Testis (tissue), 3 donors: ENCODE data around the gene CPLANE2. TPM values are rescaled to one million over a fixed set of nuclear protein-coding genes. Genes with fewer than 3 reads are reported as not detected.
A peak's percentile ranks its signal among the peaks of the same experiment; 100 is the strongest.

Experiments used
- DNase-seq: peaks from one replicate; pipeline ENCODE4 v3.0.0-alpha.2; 2019
- H3K27ac ChIP-seq, 2 donors: fragments of 200-600 bp; sonication (generic); one replicate each; pipeline ENCODE4 v1.5.1; 2019
- H3K27me3 ChIP-seq: fragments of 200-600 bp; sonication (generic); one replicate; pipeline ENCODE4 v1.5.1; 2019
- H3K36me3 ChIP-seq: fragments of 200-600 bp; sonication (generic); one replicate; pipeline ENCODE4 v1.5.1; 2017; ENCODE audit warnings: low read depth; ENCODE audit errors: missing control alignments
- H3K4me1 ChIP-seq: fragments of 200-600 bp; sonication (generic); one replicate; pipeline ENCODE4 v1.5.1; 2019
- H3K4me3 ChIP-seq, 2 donors: fragments of 200-600 bp; sonication (generic); one replicate each; pipeline ENCODE4 v1.5.1; 2017 to 2019
- H3K9me3 ChIP-seq: fragments of 200-600 bp; sonication (generic); one replicate; pipeline ENCODE4 v1.5.1; 2017
- POLR2A ChIP-seq: fragments of 450-650 bp; IDR thresholded peaks from one replicate; pipeline ENCODE4 v1.6.1; 2017; ENCODE audit warnings: antibody characterized with exemption, mild to moderate bottlenecking, moderate library complexity
- WGBS, 2 donors: methylation state at CpG; one replicate each; pipeline ENCODE4 v1.1.5; 2018; 5-methylcytosine and 5-hydroxymethylcytosine counted together
- intact Hi-C: fragments of 100-400 bp; cut with DNase I; formaldehyde crosslinking; loops from one replicate; pipeline ENCODE4 v1.15.1; 2023; ENCODE audit warnings: low total_unique reads
- polyA plus RNA-seq: library from polyadenylated mRNA; stranded (reverse); fragments of 350-450 nt; fragmentation: Illumina TruSeq; extraction: RNeasy Lipid Tissue Mini Kit (QIAGEN cat#74804); gene quantifications from one replicate; pipeline ENCODE4 v1.2.3, GENCODE V29; 2014; ENCODE audit warnings: low read depth, low replicate concordance; ENCODE audit not compliant: insufficient read depth
- total RNA-seq, 2 donors: library from RNA; depleted of rRNA; stranded (reverse); fragments of >200 nt; gene quantifications; one replicate each; pipeline ENCODE4 v1.2.3, GENCODE V29; 2016
- TF ChIP-seq, protein P1 (sequence below), 3 experiments: fragments of 450-650 bp in 2 of 3; fragments of 200-600 bp in 1 of 3; sonication (generic) in 1 of 3; IDR thresholded peaks; one replicate each; pipeline ENCODE4 v1.5.1; 2016 to 2019; ENCODE audit warnings: antibody characterized with exemption in 3 of 3, mild to moderate bottlenecking in 2 of 3, moderate library complexity in 1 of 3

Gene CPLANE2
- total and polyA plus RNA-seq, 3 donors from 2014 or later = 10.6 to 11.8 (median 11.1) TPM

DNA sequence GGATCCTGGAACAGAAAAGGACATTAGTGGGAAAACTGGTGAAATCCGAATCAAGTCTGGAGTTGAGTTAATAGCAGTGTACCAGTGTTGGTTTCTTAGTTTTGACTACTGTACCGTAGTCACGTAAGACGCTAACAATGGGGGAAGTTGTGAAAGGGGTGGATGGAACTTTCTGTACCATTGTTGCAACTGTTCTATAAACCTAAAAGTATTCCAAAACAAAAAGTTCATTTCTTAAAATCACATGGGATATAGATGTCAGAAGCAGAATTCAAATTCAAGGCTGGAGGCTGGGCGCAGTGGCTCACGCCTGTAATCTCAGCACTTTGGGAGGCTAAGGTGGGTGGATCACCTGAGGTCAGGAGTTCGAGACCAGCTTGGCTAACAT lies 41.5 kb downstream of the CPLANE2 start:
- Histone ChIP-seq H3K4me1 (no peaks in the 10 kb centered on the region), H3K27ac (peak overlapping the region; percentile 9 to 79), H3K9me3 (no peaks in the 10 kb centered on the region), H3K27me3 (no peaks in the 10 kb centered on the region), H3K4me3 (no peak overlapping the region), H3K36me3 (no peaks in the 10 kb centered on the region)
- intact Hi-C loops = no loop called here
- TF ChIP-seq, protein P1, sequence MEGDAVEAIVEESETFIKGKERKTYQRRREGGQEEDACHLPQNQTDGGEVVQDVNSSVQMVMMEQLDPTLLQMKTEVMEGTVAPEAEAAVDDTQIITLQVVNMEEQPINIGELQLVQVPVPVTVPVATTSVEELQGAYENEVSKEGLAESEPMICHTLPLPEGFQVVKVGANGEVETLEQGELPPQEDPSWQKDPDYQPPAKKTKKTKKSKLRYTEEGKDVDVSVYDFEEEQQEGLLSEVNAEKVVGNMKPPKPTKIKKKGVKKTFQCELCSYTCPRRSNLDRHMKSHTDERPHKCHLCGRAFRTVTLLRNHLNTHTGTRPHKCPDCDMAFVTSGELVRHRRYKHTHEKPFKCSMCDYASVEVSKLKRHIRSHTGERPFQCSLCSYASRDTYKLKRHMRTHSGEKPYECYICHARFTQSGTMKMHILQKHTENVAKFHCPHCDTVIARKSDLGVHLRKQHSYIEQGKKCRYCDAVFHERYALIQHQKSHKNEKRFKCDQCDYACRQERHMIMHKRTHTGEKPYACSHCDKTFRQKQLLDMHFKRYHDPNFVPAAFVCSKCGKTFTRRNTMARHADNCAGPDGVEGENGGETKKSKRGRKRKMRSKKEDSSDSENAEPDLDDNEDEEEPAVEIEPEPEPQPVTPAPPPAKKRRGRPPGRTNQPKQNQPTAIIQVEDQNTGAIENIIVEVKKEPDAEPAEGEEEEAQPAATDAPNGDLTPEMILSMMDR (IDR thresholded peaks at IDR 0.05) = no peak
- TF ChIP-seq POLR2A = no peak
- 44 to 57% methylated on average over 7 of the region's 7 CpGs for WGBS, 2 donors
- no peak for DNase-seq

- DNase-seq = no peak
- H3K36me3 ChIP-seq = no peaks in the 10 kb centered on the region
- no peak overlapping the region for H3K27ac ChIP-seq
- intact Hi-C loops = no loop called here
- no peak overlapping the region for H3K4me3 ChIP-seq
- WGBS, 2 donors = 88 to 97% methylated on average over 5 to 6 of the region's 6 CpGs
- H3K27me3 ChIP-seq = no peaks in the 10 kb centered on the region
- no peaks in the 10 kb centered on the region for H3K4me1 ChIP-seq
- H3K9me3 ChIP-seq = no peaks in the 10 kb centered on the region
- TF ChIP-seq, protein P1 (IDR thresholded peaks at IDR 0.05) = no peak
- TF ChIP-seq POLR2A = no peak
Observed at GRCh38 chr1:16191916-16192546, 45.0 kb downstream of the CPLANE2 start.

- TF ChIP-seq, protein P1 (IDR thresholded peaks at IDR 0.05) = no peak
- no peak for TF ChIP-seq POLR2A
- no peaks in the 10 kb centered on the region for H3K36me3 ChIP-seq
- H3K9me3 ChIP-seq = no peaks in the 10 kb centered on the region
- intact Hi-C loops = no loop called here
- H3K27me3 ChIP-seq = no peaks in the 10 kb centered on the region
- DNase-seq = no peak
- WGBS, 2 donors = 76 to 92% methylated on average over 1 of the region's 1 CpG
- no peak overlapping the region for H3K4me3 ChIP-seq
- H3K27ac ChIP-seq = no peak overlapping the region
- no peaks in the 10 kb centered on the region for H3K4me1 ChIP-seq
Observed at GRCh38 chr1:16191309-16191708, 45.7 kb downstream of the CPLANE2 start.

DNA sequence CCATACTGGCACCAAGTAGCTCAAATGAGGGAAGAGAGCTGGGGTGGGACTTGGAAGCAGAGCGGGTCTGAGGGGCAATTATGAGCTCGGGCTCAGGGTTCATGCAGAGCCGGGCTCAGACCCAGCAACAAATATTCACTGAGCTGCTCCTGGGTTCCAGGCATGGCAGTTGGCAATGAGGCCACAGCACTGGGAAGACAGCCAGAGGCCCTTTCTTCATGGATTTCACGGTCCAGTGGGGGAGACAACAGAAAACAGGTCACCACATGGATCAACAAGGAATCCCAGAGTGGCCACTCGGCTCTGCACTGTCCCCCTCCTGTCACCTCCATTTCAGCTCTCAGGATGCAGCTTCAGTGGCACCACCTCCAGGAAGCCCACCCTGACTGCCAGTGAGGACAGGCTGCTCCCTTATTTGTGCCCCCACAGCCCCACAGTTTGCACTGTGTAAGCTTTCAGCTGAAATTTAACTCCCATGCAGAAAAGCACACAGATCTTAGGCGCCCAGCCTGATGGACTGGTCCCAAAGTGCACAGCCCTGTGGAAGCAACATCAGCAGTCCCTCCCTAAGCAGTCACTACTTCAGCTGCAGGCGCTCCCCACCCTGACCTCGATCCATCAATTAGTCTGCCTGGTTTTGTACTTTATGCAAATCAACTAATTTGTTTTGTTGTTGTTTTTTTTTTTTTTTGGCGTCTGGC lies 46.9 kb downstream of the CPLANE2 start:
- H3K27me3 ChIP-seq = no peaks in the 10 kb centered on the region
- intact Hi-C loops = loop anchor here (2.0 kb wide), 1 partner anchor 111 kb away; no protein-coding TSS in a partner anchor
- no peaks in the 10 kb centered on the region for H3K4me1 ChIP-seq
- TF ChIP-seq, protein P1 (IDR thresholded peaks at IDR 0.05) = no peak
- TF ChIP-seq POLR2A = no peak
- WGBS, 2 donors = 62 to 77% methylated on average over 5 to 9 of the region's 9 CpGs
- H3K9me3 ChIP-seq = no peaks in the 10 kb centered on the region
- no peak overlapping the region for H3K4me3 ChIP-seq
- H3K27ac ChIP-seq = no peak overlapping the region
- peak; percentile 57 for DNase-seq
- H3K36me3 ChIP-seq = no peaks in the 10 kb centered on the region
